Measurements from ENCODE around the gene LRG1.
"Not testable (repeated sequence)": the region's sequence is repeated elsewhere in the genome, so short reads cannot be mapped to it uniquely, and the experiment has no call there.

The LRG1 gene

DNA sequence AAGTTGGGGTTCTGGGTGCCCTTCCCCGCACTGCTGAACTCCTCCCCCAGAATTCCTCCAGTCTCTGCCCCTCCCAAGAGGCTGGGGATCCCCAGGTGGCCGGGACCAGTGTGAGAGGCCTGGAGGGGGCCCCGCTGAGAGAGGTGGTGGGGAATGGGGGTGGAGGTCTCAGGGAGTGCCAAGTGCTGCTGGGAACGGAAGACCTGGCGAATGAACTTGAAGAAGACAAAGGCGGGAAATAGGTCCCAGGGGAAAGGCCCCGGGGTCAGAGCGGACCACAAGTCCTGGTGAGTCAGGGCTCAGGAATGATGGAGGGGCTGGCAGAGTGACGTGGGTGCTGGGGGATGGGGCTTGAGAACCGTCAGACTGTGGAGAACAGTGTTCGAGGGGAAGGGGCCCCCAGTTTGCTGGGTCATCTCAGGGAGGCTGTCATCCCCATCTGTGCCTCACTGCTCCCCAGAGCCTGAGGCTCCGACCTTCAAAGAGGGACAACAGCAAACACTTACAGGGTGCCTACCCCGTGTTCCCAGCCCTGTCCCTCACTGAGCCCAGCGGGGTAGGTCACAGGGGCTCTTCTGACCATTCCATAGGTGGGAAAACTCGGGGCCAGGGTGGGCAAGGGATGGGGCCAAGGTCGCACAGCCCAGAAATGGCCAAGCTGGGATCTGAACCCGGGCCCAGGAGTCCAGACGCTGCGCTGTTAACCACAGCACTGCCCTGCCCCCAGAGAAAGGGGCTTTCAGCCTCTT lies 35.6 kb upstream of the LRG1 start:
- no peak for DNase-seq

DNA sequence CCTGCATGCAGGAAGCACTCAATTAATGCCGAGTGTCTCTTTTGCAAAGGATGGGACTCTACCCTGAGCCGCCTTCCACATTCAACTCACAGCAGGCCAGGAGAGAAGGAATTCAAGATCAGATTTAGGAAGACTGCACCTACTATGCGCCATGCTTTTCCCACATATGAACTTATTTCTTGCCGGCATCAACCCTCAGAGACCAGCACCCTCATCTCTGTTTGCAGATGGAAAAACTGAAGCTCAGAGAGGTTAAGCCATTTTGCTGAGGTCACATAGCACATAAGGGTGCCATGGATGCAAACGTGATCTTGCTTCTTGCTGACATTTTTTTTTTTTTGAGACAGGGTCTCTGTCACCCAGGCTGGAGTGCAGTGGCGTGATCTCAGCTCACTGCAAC lies 33.8 kb upstream of the LRG1 start:
- no peak for DNase-seq

DNA sequence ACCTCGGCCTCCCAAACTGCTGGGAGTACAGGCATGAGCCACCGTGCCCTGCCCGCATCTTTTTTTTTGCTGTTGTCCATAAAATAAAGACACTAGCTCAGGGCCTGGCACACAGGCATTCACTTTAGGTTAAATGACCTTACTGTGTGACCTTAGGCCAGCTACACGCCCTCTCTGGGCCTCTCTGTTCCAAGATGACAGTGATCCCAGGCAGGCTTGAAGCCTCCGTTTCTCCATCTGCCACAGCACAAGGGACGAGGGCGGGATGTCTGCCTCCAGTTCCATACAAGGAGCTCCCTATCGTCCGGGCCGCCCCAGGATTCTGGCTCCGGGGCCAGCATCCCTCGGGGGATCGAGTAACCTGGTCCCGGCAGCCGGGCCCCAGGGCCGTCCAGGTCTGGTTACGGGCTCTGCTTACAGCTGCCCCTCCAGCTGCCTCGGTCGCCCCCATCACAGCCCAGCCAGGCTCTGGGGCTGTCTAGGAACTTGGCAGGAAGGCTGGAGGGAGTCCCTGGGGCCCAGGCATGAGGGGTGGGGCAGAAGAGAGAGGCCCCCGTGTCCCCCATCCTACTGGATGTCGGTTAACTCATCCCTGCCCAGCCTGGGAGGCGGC lies 31.6 kb upstream of the LRG1 start:
- no peak for DNase-seq

DNA sequence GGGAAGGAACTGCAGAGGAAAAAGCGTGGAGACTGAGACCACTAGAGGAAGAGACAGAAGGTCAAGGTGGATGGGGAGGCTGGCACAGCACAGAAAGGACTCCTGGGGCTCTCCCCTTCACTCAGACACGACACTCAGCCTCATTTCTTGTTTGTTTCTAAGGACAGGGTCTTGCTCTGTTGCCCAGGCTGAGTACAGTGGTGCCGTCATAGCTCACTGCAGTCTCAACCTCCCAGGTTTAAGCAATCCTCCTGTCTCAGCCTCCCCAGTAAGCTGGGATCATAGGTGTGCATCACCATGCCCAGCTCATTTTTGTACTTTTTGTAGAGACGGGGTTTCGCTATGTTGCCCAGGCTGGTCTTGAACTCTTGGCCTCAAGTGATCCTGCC lies 31.1 kb upstream of the LRG1 start:
- no peak for DNase-seq

DNA sequence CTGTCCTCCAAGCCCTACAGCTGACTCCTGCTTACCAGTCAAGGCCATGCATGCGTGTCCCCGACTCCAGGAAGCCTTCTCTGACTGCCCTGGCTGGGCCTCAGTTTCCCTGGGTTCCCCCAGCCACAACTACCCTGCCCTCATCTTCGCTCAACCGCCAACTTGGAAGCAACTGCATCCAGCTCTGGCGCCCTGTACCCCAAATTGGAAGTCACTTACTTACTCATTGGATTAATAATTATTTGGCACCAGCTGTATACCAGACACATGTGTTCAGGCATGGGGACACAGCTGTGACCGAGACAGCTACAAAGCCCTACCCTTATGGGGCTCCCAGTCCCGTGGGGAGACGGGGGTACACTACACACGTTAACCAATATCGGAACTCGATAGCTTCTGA lies 30.6 kb upstream of the LRG1 start:
- no peak for DNase-seq

DNA sequence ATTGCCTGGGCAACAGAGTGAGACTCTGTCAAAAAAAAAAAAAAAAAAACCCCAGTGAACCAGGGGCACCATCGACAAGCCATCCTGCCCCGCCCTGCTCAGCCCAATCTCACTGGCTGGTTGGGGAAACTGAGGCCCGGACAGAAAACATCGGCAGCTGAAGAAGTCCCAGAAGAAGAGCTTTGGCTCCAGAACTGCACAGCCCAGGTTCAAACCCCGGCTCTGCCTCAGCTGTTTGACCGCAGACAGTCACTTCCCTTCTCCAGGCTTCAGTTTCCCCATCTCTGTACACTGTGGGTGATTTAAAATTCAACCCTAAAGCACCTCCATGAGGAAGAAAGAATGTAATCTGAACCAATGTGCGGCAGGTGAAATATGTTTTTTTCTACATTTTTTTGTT lies 29.1 kb upstream of the LRG1 start:
- no peak for DNase-seq

DNA sequence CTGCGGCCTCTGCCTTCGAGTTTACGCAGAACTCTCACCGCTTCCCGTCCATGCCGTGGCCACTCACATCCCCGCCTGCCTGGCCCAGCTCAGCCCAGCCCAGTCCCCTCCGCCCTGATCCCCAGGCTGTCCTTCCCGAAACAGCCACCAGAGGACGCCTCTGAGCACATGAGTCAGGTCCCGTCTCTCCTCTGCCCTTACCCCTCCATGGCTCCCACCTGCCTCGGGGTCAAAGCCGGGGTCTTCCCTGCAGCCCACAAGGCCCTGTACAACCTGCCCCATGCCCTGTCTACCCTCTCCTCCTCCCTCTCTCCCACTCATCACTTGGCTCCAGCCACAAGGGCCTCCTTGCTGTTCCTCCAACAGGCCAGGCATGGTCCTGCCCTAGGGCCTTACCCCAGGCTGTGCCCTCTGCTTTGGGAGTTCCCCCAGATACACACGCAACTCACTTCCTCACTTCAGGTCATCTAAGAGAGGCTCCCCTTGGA lies 27.8 kb upstream of the LRG1 start:
- DNase-seq = peak; percentile 28

DNA sequence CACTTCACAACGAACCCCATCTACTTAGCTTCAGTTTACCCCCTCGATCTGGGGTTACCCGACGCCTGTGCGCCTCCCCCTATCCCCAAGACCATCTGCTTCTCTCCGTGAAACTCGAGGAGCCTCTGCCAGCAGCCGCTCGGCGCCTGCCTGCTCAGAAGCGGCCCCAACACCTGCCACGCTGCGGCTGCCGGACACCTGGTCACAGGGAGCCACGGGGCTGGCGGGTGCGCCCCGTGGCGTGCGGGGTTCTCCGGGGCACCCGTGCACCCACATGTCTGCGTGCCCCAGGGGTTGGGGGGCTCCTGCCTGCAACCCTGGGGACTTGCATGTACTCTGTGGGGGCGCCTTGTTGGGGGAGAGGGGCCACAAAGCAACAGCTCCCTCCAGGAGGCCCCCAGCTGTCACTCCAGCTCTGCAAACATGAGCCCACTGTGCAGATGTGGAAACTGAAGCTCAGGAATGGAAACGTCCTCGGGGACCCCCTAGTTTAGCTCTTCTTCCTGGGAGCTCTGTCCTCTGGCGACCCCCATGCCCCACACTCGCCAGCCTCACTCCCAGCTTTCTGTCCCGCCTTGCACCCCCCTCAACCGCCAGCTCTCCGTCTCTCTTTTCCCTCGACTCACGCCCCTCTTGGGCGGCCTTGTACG lies 26.7 kb upstream of the LRG1 start:
- DNase-seq = peak; percentile 19

DNA sequence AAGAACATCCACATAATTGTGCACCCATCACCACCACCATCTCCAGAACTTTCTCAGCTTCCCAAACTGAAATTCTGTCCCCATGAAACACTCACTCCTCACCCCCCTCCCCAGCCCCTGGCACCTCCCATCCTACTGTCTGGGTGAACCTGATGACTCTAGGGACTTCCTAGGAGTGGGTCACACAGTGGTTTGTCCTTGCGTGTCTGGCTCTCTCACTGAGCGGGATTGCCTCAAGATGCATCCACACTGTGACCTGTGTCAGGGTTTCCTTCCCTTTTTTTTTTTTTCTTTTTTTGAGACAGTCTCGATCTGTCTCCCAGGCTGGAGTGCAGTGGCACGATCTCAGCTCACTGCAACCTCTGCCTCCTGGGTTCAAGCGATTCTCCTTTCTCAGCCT lies 23.7 kb upstream of the LRG1 start:
- DNase-seq = not testable (repeated sequence)

DNA sequence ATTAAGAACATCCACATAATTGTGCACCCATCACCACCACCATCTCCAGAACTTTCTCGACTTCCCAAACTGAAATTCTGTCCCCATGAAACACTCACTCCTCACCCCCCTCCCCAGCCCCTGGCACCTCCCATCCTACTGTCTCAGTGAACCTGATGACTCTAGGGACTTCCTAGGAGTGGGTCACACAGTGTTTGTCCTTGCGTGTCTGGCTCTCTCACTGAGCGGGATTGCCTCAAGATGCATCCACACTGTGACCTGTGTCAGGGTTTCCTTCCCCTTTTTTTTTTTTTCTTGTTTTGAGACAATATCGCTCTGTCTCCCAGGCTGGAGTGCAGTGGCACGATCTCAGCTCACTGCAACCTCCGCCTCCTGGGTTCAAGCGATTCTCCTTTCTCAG lies 22.2 kb upstream of the LRG1 start:
- DNase-seq = not testable (repeated sequence)

DNA sequence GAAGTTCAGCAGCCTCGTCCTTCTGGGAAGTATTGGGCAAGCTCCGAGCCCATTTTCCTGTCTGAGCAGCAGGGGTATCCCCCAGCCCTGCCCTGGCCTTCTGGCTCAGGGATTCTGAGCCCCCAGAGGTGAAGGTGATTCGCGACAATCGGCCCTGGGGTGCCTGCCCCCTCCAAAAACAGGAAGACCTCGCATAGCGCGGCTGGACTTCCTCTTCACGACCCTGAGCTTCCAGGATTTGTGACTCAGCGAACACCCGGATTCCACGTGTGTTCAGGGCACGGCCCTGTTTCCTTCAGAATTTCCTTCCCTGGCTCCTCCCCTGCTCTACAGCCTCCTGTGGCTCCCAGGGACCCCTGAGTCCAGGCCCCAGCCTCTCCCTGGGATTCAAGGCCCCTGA lies 19.7 kb upstream of the LRG1 start, which contains the start of gene SEMA6B:
Gene SEMA6B (minus strand): TSS at position 116 of the 400 bp plus-strand sequence. CDS start 1,227 bp downstream, outside the sequence.
- DNase-seq = no peak

DNA sequence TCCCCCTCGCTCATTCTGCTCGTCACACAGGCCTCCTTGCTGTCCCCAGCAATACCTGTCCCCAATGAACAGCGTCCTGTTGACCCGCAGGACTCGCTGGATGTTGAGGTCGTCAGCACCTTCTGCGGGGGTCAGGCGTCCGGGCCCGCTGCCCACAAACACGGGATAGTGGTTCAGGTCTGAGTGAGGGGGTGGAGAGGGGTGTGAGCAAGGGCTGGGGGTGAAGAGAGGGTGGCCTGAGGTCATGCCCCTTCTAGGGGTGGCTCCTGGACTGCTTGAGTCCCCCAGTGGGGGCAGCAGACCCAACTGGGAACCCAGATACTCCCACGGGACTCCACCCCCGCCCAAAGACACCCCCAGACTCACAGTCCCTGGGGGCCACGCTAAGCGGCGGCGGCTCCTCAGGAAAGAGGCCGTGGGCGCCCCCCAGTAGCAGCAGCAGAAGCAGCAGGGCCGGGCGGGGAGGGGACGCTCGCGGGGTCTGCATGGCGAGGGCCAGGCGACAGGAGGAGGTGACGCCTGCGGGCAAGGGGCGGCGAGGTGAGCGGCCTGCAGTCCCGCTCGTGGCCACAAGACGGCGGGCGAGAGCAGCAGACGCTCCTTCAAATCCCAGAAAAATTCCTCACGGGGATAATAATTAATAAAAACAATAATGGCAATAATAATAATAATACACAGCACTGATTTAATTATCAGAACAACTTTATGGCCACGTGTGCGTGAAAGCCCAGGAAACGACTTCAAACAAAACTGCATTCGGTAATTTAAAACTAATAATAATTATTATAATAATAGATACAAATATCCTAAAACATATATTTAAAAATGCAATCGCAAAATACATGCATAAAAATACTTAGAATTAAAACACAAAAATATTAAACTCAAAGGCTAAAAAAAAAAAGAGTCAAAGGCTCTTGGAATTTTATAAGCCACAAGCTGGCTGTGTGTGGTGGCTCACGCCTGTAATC lies 18.4 kb upstream of the LRG1 start:
- peak; percentile 14 for DNase-seq

DNA sequence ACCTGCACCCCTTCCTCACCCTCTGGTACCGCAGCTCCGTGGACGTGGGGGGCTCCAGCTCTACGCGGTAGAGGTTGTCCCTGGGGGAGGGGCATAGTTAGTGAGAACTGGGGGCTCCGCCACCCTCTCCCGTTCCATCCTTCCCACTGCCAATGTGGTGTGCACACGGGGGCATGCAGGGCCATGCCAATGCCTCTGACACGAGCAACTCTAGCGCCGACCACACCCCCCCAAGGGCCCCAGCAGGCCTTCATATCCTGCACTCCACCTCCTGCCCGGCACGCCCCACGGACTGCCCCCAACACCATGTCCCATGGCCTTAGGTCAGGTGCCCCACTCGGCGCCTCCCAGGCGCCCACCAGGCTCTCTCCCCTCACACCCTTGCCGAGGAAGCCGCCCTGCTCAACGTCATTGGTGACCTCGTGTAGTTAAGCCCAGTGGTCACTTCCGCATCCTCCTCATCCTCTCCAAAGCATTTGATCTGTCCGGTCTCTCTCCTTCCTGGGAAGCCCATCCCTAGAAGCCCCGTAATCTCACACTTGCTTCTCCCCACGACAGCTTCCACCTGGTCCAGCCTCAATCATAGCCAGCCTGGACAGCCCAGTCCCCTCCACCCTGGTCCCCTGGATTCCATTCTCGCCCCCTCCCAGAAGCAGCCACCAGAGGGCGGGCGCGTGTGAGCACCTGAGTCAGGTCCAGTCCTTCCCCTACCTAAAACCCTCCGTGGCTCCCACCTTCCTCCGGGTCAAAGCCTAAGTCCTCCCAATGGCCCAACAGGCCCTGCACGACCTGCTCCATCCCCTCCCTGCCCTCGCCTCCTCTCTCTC lies 17.5 kb upstream of the LRG1 start:
- DNase-seq = peak; percentile 25

DNA sequence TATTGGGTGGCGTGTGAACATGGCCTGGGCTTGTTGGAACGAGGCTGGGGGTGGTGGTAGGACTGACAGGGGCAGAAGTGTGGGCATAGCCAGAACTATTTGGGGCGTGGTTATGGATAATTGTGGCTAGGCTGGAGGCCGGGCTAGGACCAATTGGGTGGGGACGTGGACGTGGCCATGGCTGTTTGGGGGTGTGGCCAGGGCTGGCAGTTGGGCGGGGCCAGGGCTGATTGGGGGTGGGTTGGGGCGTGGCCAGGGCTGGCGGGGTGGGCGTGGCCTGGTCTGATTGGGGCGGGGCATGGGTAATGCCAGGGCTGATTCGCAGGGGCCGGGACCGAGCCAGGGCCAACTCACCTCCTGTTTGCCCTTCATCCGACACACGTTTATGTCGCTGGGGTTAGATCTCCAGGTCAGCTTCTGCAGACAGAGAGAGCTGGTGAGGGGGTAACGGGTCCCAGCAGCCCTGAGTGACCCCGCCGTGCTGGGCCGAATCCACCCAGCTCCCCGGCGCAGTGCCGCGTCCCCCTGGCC lies 16.8 kb upstream of the LRG1 start:
- peak; percentile 60 for DNase-seq

DNA sequence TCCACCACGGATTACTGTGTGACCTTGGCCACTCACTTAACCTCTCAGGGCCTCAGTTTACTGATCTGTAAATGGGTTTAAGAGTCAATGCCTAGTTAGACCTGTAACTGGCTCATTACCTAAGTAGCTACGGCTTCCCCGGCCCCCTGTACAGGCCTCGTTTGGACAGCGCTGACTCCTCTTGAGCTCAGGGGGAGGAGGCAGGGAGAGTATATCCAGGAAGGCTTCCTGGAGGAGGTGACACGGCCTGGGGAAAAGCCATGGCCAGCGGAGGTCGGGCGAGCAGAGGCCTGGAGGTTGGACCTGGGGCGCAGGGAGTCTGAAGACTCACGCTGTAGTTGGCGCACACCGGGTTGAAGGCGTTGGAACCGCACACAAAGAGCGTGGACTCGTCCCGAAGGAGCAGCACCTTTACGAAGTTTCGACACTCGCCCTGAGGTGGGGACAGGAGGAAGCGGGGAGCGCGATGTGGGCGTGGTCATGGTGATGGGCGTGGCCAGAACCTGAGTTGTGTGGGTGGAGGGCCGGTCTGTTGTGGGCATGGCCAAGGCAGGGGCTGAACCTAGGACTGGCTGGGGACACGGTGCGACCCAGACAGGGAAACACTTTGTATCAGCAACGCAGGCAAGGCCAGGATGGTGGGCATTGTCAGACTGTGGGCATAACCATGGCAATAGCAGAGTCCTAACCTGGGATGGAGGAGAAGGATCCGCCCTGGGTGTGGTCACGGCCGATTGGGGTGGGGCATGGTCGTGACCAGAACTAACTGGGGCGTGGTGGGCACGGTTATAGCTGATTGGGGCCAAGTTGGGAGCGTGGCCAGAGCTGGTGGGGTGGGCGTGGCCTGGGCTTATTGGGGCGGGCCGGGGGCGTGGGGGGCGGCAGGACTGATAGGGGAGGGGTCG lies 16.1 kb upstream of the LRG1 start:
- DNase-seq = no peak

DNA sequence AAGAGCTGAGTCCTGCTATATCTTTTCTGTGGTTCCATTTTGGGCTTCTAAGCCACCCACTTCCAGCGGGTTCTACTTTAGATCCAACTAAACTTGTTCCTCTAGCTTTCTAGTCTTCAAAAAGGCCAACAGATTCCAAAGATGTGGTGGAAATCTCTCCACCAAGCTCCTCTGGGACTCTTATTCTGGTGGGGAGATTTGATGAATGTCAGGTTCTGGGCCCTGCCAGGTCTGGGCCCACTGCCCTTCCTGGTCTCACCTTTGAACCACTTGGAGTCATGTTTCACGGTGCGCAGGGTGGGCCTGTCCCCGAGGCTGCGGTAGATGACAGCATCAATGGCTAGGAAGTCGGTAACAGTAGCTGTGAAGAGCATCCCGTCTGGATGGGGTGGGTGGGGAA lies 14.9 kb upstream of the LRG1 start:
- no peak for DNase-seq

DNA sequence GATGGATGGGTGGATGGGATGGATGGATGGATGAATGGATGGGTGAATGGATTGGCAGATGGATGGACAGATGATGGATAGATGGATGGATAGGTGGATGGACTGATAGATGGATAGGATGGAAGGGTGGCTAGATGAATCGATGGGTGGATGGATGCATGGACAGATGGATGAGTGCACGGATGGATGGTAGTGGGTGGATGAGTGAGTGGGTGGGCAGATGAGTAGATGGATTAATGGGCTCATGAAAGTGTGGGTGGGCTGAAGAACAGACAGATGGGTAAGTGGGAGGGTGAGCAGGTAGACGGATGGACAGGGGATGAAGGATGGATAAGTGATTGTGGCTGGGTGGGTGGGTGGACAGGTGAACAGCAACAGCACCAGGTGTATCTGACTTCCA lies 13.9 kb upstream of the LRG1 start:
- DNase-seq = no peak

DNA sequence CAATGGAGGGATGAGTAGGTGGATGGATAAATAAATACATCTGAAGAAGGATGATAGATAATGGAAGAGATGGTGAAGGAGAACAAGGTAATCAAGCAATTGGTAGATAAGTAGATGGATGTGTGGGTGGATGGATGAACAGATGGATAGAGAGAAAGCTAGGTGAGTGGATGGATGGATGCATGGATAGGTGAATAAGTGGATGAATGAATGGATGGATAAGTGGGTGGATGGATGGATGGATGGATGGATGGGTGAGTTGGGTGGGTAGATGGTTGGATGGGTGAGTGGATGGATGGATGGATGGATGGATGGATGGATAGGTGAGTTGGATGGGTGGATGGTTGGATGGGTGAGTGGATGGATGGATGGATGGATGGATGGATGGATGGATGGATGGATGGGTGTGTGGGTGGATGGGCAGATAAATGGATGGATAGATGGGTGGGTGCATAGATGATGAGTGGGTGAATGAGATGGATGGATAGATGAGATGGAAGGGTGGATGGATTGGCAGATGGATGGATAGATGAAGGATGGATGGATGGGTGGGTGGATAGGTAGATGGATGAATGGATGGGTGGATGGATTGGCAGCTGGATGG lies 13.4 kb upstream of the LRG1 start:
- DNase-seq = no peak

DNA sequence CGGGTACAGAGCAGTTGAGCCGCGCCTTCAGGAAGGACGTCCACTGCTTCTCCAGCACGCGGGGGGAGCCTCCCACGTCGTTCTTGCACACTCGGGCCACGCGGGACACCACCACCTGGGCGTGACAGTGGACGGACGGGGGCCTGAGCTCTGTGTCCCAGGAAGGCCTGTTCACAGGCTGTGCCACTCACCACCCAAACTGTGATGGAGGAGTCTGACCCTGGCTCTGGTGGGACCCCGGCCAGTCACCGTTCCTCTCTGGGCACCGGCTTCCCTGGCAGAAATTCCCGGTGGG lies 12.6 kb upstream of the LRG1 start:
- DNase-seq = no peak

DNA sequence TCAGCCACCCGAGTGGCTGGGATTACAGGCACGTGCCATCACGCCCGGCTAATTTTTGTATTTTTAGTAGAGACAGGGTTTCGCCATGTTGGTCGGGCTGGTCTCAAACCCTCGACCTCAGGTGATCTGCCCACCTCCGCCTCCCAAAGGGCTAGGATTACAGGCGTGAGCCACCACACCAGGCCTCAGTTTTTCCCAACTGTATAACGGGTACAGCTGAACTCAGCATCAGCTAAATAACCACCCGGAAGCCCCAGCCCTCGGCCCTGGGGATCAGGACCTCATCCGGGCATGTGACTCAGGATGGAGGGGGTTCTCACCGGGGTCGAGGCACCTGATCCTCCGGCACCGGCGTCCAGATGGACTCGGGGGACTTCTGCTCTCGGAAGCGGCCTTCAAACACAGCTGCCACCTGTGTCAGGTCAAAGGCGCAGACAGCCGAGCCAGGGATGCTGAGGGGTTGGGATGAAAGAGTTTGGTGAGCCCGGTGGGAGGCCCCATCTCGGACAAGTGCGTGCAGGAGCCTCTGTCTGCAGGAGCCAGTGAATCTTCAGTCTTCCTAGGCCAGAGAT lies 10.7 kb upstream of the LRG1 start:
- DNase-seq = no peak

All from NCI-H345 (cell line).